ENCODE measurements around the gene BIRC2. TPM values are rescaled to one million over a fixed set of nuclear protein-coding genes. Genes with fewer than 3 reads are reported as not detected.

The BIRC2 gene
- total and polyA plus RNA-seq, 2 experiments from 2014 or later = 15.3 to 25.2 TPM

- H3K4me1 Mint-ChIP-seq = peaks cover 8% of the 10 kb centered on the region
- TF ChIP-seq STAT1 (IDR thresholded peaks at IDR 0.05; ENCODE audit: unreplicated experiment) (no peak), CTCF (conservative IDR thresholded peaks at IDR 0.05; ENCODE audit: low read depth in 2 of 2) (no peak), POLR2AphosphoS5 (IDR thresholded peaks at IDR 0.05; ENCODE audit: low read depth) (no peak), ZNF114 (CRISPR knock-in tag; IDR thresholded peaks at IDR 0.05) (no peak), EZH2 (IDR thresholded peaks at IDR 0.05; ENCODE audit: low read depth, unreplicated experiment) (no peak), ETS1 (IDR thresholded peaks at IDR 0.05) (no peak), ZNF462 (CRISPR knock-in tag; IDR thresholded peaks at IDR 0.05) (no peak), JUNB (IDR thresholded peaks at IDR 0.05; ENCODE audit: unreplicated experiment) (no peak), REST (IDR thresholded peaks at IDR 0.05; ENCODE audit: unreplicated experiment) (no peak), CREB1 (CRISPR knock-in tag; IDR thresholded peaks at IDR 0.05; ENCODE audit: low read depth) (no peak), EZH2phosphoT487 (IDR thresholded peaks at IDR 0.05; ENCODE audit: unreplicated experiment) (no peak)
- Histone ChIP-seq H2AFZ (no peak overlapping the region), H3K36me3 (ENCODE audit: insufficient read depth) (no peaks in the 10 kb centered on the region), H3K27ac (ENCODE audit: low read depth) (no peak overlapping the region), H3K4me3 (no peak overlapping the region), H3K4me2 (no peak overlapping the region), H3K9me2 (ENCODE audit: insufficient read depth) (no peaks in the 10 kb centered on the region), H3F3A (replicated peaks; ENCODE audit: low read depth) (no peaks in the 10 kb centered on the region), H3K79me2 (replicated peaks; ENCODE audit: insufficient read depth) (no peaks in the 10 kb centered on the region), H4K20me1 (replicated peaks; ENCODE audit: insufficient read depth) (no peaks in the 10 kb centered on the region), H3K27me3 (ENCODE audit: insufficient read depth) (peaks cover 4% of the 10 kb centered on the region; the same call in 1 of the 2 replicates), H3K4me1 (ENCODE audit: insufficient read depth) (no peaks in the 10 kb centered on the region)
- H3K27me3 Mint-ChIP-seq (ENCODE audit: insufficient read depth, low read depth, poor library complexity) = peaks cover 5% of the 10 kb centered on the region
- H3K27ac Mint-ChIP-seq = no peak overlapping the region
- DNase-seq (ENCODE audit: low spot score) = no peak
- no peaks in the 10 kb centered on the region; the same call in 2 of the 3 replicates for H3K9me3 Mint-ChIP-seq
- no peak for ATAC-seq
- no peak overlapping the region for H3K4me3 Mint-ChIP-seq
- no peaks in the 10 kb centered on the region for H3K36me3 Mint-ChIP-seq (ENCODE audit: low read depth)
These were observed 26.3 kb upstream of the BIRC2 start for GRCh38 chr11:102320679-102321078.

All from GM23338 (cell line).